CD8-positive, alpha-beta memory T cell (primary cell): Measurements from ENCODE around the gene PHF11. TPM values are rescaled to one million over a fixed set of nuclear protein-coding genes. Genes with fewer than 3 reads are reported as not detected.
"Not testable (repeated sequence)": the region's sequence is repeated elsewhere in the genome, so short reads cannot be mapped to it uniquely, and the experiment has no call there.

ENCODE experiments used
- CTCF ChIA-PET: fragments of 350-600 bp; sonication (Branson Sonifier 250); formaldehyde crosslinking; loops from one replicate; lab custom pipeline; 2021; ENCODE audit warnings: antibody characterized with exemption; lab: Charles Lee
- POLR2A ChIA-PET: fragments of 350-600 bp; sonication (Branson Sonifier 250); formaldehyde crosslinking; loops from one replicate; lab custom pipeline; 2021; ENCODE audit warnings: antibody characterized with exemption; lab: Charles Lee
- DNase-seq, 5 donors: peaks; one replicate each; pipeline versions ENCODE4 v3.0.0 to v3.0.0-alpha.2; 2020 to 2022; ENCODE audit warnings: mixed read lengths in 1 of 5
- H3K27ac ChIP-seq: one replicate; pipeline ENCODE4 v1.7.0; 2013; ENCODE audit warnings: low read depth, mild to moderate bottlenecking, low read length, moderate library complexity
- H3K27me3 ChIP-seq: 2 replicates; pipeline ENCODE4 v1.7.0; 2013; ENCODE audit warnings: low read length, mild to moderate bottlenecking; ENCODE audit not compliant: insufficient read depth, poor library complexity, severe bottlenecking
- H3K36me3 ChIP-seq: 2 replicates; pipeline ENCODE4 v1.7.0; 2013; ENCODE audit warnings: mild to moderate bottlenecking, low read length, moderate library complexity; ENCODE audit not compliant: insufficient read depth
- H3K4me1 ChIP-seq: 2 replicates; pipeline ENCODE4 v1.7.0; 2013; ENCODE audit warnings: mild to moderate bottlenecking, low read length, moderate library complexity; ENCODE audit not compliant: insufficient read depth
- H3K4me3 ChIP-seq: 2 replicates; pipeline ENCODE4 v1.7.0; 2013; ENCODE audit warnings: mild to moderate bottlenecking, low read length
- H3K9me3 ChIP-seq: 2 replicates; pipeline ENCODE4 v1.7.0; 2013; ENCODE audit warnings: mild to moderate bottlenecking, low read length
- H3K27ac Mint-ChIP-seq, 8 donors: one replicate each; pipeline ENCODE4 v1.8.0; 2020 to 2021; ENCODE audit warnings: mixed read lengths in 8 of 8, mild to moderate bottlenecking in 6 of 8, inconsistent platforms in 3 of 8, moderate library complexity in 3 of 8
- H3K27me3 Mint-ChIP-seq, 2 donors: one replicate each; pipeline ENCODE4 v1.8.0; 2020 to 2021; ENCODE audit warnings: mixed read lengths in 2 of 2, mild to moderate bottlenecking in 1 of 2, moderate library complexity in 1 of 2
- H3K36me3 Mint-ChIP-seq, 3 donors: one replicate each; pipeline ENCODE4 v1.8.0; 2020 to 2021; ENCODE audit warnings: mixed read lengths in 3 of 3, inconsistent platforms in 1 of 3, mild to moderate bottlenecking in 1 of 3
- H3K4me1 Mint-ChIP-seq, 3 donors: one replicate each; pipeline ENCODE4 v1.8.0; 2020 to 2021; ENCODE audit warnings: mixed read lengths in 3 of 3, inconsistent platforms in 1 of 3, mild to moderate bottlenecking in 1 of 3
- H3K4me3 Mint-ChIP-seq, 7 donors: one replicate each; pipeline ENCODE4 v1.8.0; 2020 to 2021; ENCODE audit warnings: mixed read lengths in 7 of 7, mild to moderate bottlenecking in 6 of 7, moderate library complexity in 4 of 7, inconsistent platforms in 2 of 7
- H3K9me3 Mint-ChIP-seq, 5 donors: one replicate each; pipeline ENCODE4 v1.8.0; 2020 to 2022; ENCODE audit warnings: mixed read lengths in 5 of 5, mild to moderate bottlenecking in 3 of 5, moderate library complexity in 2 of 5, inconsistent platforms in 1 of 5
- polyA plus RNA-seq: library from polyadenylated mRNA; unstranded; fragments of 300-500 nt; fragmentation: Illumina TruSeq; gene quantifications from one replicate; pipeline ENCODE4 v1.2.3, GENCODE V29; 2021
- total RNA-seq, 2 experiments: library from RNA; stranded (reverse); gene quantifications; one replicate each; pipeline ENCODE4 v1.2.3, GENCODE V29; 2021

PHF11 gene
- total and polyA plus RNA-seq, 3 experiments from 2014 or later, result 39.1 to 92.6 (median 43.5) TPM

DNA sequence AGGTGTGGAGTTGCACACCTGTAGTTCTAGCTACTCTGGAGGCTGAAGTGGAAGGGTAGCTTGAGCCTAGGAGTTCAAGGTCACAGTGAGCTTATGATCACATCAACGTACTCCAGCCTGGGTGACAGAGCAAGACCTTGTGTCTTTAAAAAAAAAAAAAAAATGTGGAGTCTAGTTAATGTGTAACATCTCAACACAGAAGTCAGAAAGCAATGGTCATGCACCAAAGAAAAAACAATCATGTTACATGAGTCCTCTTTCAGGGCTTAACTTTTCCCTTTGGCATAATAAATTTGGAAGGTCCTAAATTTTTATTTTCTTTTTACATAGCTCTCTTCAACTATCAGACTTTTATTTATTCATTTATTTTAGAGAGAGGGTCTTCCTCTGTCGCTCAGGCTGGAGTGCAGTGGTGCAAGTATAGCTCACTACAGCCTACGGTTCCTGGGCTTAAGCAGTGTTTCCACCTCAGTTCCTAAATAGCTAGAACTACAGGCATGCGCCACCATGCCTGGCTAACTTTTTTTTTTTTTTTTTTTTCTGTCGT, 29.4 kb upstream of the PHF11 start:
- POLR2A ChIA-PET, result interaction anchor here (0.6 kb wide), 1 partner anchor 327 kb away, joined by 9 read pairs; no protein-coding TSS in a partner anchor
- H3K27ac ChIP-seq, result no peak overlapping the region
- peak overlapping the region in 2 of 8 donors; percentile 50 to 58 for H3K27ac Mint-ChIP-seq
- H3K36me3 Mint-ChIP-seq, result peaks cover 32 to 84% (median 37%) of the 10 kb centered on the region in 3 donors
- peaks cover 0 to 11% (median 7%) of the 10 kb centered on the region in 5 donors for H3K9me3 Mint-ChIP-seq
- H3K4me1 Mint-ChIP-seq, result no peaks in the 10 kb centered on the region
- no peaks in the 10 kb centered on the region for H3K4me1 ChIP-seq
- H3K4me3 Mint-ChIP-seq, result no peak overlapping the region
- H3K27me3 ChIP-seq, result no peaks in the 10 kb centered on the region
- peaks cover 39% of the 10 kb centered on the region for H3K36me3 ChIP-seq
- H3K27me3 Mint-ChIP-seq, result no peaks in the 10 kb centered on the region
- H3K4me3 ChIP-seq, result no peak overlapping the region
- H3K9me3 ChIP-seq, result no peaks in the 10 kb centered on the region
- DNase-seq, result no peak
- CTCF ChIA-PET, result interaction anchor here (0.7 kb wide), 1 partner anchor 34 kb away, joined by 3 read pairs; no protein-coding TSS in a partner anchor

DNA sequence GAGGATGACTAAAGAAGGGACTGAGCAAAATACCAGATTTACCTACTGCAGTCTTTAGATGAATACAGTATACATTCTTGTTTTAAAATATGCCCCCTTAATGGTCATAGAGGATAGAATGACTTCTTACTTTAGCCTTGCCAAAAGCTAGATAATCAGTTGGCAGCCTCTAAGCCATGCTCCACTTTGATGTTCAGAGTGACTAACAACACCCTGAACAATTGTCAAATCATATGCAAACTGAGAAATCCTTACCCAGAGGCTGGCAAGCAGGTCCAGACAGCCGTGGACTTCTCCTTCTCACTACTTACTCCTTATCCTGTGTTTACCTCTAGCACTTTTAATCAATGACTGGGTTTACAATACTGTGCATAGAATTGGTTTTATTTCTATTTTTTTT, 23.6 kb upstream of the PHF11 start:
- Histone ChIP-seq H3K9me3 (no peaks in the 10 kb centered on the region), H3K4me1 (no peaks in the 10 kb centered on the region), H3K4me3 (no peak overlapping the region), H3K27ac (no peak overlapping the region), H3K27me3 (no peaks in the 10 kb centered on the region), H3K36me3 (peaks cover 32% of the 10 kb centered on the region)
- no peaks in the 10 kb centered on the region for H3K4me1 Mint-ChIP-seq
- POLR2A ChIA-PET, result no interaction called here
- H3K27me3 Mint-ChIP-seq, result no peaks in the 10 kb centered on the region
- CTCF ChIA-PET, result no interaction called here
- H3K27ac Mint-ChIP-seq, result peak overlapping the region in 1 of 8 donors; percentile 4
- no peak for DNase-seq
- no peaks in the 10 kb centered on the region for H3K9me3 Mint-ChIP-seq
- H3K36me3 Mint-ChIP-seq, result peaks cover 3 to 77% (median 15%) of the 10 kb centered on the region in 3 donors
- no peak overlapping the region for H3K4me3 Mint-ChIP-seq

DNA sequence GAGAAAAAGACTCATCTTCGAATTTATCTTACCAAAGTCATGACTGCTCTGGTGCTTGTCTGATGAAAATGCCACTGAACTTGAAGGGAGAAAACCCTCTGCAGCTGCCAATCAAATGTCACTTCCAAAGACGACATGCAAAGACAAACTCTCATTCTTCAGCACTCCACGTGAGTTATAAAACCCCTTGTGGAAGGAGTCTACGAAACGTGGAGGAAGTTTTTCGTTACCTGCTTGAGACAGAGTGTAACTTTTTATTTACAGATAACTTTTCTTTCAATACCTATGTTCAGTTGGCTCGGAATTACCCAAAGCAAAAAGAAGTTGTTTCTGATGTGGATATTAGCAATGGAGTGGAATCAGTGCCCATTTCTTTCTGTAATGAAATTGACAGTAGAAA, 19.2 kb upstream of the PHF11 start:
- CTCF ChIA-PET, result no interaction called here
- Histone ChIP-seq H3K36me3 (peaks cover 43% of the 10 kb centered on the region), H3K27me3 (no peaks in the 10 kb centered on the region), H3K4me1 (no peaks in the 10 kb centered on the region), H3K27ac (no peak overlapping the region), H3K9me3 (no peaks in the 10 kb centered on the region), H3K4me3 (no peak overlapping the region)
- no peak overlapping the region for H3K4me3 Mint-ChIP-seq
- H3K27me3 Mint-ChIP-seq, result no peaks in the 10 kb centered on the region
- no peaks in the 10 kb centered on the region for H3K9me3 Mint-ChIP-seq
- no peaks in the 10 kb centered on the region for H3K4me1 Mint-ChIP-seq
- H3K36me3 Mint-ChIP-seq, result peaks cover 0 to 83% (median 21%) of the 10 kb centered on the region in 3 donors
- DNase-seq, result no peak
- POLR2A ChIA-PET, result no interaction called here
- no peak overlapping the region for H3K27ac Mint-ChIP-seq

DNA sequence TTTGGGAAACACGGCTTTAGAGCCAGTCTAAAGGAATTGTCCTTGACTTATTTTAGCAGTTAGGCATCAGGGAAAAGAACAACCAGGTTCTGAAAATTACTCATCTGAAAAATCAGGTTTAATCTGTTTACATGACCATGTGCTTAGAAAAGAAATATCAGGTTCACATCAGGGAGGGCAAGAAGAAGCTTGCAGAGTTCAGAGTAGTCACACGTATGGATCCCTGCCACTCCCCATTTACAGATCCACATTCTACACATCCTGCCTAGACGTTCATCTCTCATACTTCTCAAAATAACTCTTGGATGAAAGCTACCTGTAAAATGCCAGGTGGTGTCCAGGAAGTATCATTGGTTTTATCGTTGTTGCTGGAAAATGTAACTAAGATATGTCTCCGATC, 14.0 kb upstream of the PHF11 start:
- ChIA-PET POLR2A (no interaction called here), CTCF (no interaction called here)
- Histone ChIP-seq H3K4me1 (no peaks in the 10 kb centered on the region), H3K27me3 (no peaks in the 10 kb centered on the region), H3K27ac (no peak overlapping the region), H3K36me3 (peaks cover 31% of the 10 kb centered on the region), H3K9me3 (no peaks in the 10 kb centered on the region), H3K4me3 (no peak overlapping the region)
- Mint-ChIP-seq H3K27me3 (no peaks in the 10 kb centered on the region), H3K36me3 (peaks cover 3 to 91% (median 33%) of the 10 kb centered on the region in 3 donors), H3K9me3 (no peaks in the 10 kb centered on the region), H3K4me3 (no peak overlapping the region), H3K4me1 (peaks cover 0 to 5% (median 0%) of the 10 kb centered on the region in 3 donors), H3K27ac (peak overlapping the region in 1 of 8 donors; percentile 61)
- DNase-seq, result no peak

DNA sequence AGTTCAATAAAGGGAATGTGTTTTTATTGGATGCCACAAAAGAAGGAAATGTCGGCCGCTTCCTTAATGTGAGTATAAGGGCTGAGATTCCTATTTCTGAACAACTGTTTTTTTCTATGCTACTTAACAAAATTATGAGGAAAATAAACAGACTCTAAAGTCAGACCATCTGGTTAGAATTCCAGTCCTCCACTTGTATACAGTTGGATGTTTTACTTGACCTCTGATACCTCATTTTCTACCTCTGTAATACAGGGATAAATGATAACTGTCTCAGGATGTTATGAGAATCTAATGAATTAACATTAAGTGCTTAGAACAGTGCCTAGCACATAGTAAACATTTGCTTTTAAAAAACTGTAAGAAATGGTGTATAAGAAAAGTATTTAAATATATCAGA, 7.2 kb upstream of the PHF11 start:
- H3K36me3 Mint-ChIP-seq, result peaks cover 9 to 64% (median 23%) of the 10 kb centered on the region in 3 donors
- Histone ChIP-seq H3K4me3 (no peak overlapping the region), H3K36me3 (peaks cover 12% of the 10 kb centered on the region), H3K27ac (no peak overlapping the region), H3K27me3 (no peaks in the 10 kb centered on the region), H3K9me3 (no peaks in the 10 kb centered on the region), H3K4me1 (no peaks in the 10 kb centered on the region)
- ChIA-PET CTCF (no interaction called here), POLR2A (no interaction called here)
- no peaks in the 10 kb centered on the region for H3K4me1 Mint-ChIP-seq
- H3K9me3 Mint-ChIP-seq, result no peaks in the 10 kb centered on the region
- H3K4me3 Mint-ChIP-seq, result no peak overlapping the region
- H3K27ac Mint-ChIP-seq, result no peak overlapping the region
- DNase-seq, result no peak
- H3K27me3 Mint-ChIP-seq, result no peaks in the 10 kb centered on the region

DNA sequence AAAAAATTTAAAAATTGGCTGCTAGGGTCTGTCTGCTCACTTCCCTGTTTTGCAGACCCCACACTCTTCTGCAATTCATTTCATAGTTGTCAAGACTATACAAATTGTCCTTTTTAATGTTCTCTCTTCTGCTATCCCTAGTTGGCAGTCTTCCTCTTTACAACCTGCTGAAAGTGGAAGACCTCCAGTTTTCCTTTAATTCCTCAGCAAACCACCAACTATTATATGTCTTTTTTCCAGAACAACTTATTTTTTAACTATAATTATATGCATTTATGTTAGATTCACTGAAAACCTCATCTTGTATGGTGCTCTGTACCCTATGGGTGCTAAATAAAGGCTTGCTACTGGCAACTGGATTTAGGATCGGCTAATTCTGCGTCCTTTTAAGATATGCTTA, 1.1 kb upstream of the PHF11 start:
- H3K27ac Mint-ChIP-seq, result peak overlapping the region; percentile 17 to 100 (median 96)
- DNase-seq, result no peak
- CTCF ChIA-PET, result no interaction called here
- Histone ChIP-seq H3K4me3 (no peak overlapping the region), H3K27me3 (no peaks in the 10 kb centered on the region), H3K4me1 (peaks cover 34% of the 10 kb centered on the region), H3K36me3 (no peaks in the 10 kb centered on the region), H3K27ac (peak overlapping the region; percentile 87), H3K9me3 (no peaks in the 10 kb centered on the region)
- peak overlapping the region; percentile 95 to 99 (median 98) for H3K4me3 Mint-ChIP-seq
- H3K27me3 Mint-ChIP-seq, result no peaks in the 10 kb centered on the region
- peaks cover 36 to 51% (median 40%) of the 10 kb centered on the region in 3 donors for H3K4me1 Mint-ChIP-seq
- no peaks in the 10 kb centered on the region for H3K9me3 Mint-ChIP-seq
- peaks cover 3 to 34% (median 8%) of the 10 kb centered on the region in 3 donors for H3K36me3 Mint-ChIP-seq
- POLR2A ChIA-PET, result interaction anchor here (0.7 to 0.9 kb wide), 2 partner anchors 26 to 50 kb away, joined by 3 to 4 read pairs; no protein-coding TSS in a partner anchor

DNA sequence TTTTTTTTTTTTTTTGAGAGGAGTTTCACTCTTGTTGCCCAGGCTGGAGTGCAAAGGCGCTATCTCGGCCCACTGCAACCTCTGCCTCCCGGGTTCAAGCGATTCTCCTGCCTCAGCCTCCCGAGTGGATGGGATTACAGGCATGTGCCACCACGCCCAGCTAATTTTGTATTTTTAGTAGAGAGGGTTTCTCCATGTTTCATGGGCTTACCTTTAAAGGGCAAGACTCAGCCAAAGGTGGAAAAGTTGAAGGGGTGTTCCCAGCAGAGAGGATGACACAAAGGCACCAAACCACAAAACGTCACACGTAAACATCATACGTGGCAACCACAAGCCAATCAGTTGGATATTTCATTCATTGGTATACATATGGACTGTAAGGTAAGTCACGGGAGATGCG, 1.1 kb downstream of the PHF11 start:
- DNase-seq, result peak; percentile 25 to 72 (median 65)
- H3K27ac ChIP-seq, result peak overlapping the region; percentile 84
- H3K27ac Mint-ChIP-seq, result peak overlapping the region; percentile 88 to 99 (median 95)
- peaks cover 3 to 36% (median 14%) of the 10 kb centered on the region in 3 donors for H3K36me3 Mint-ChIP-seq
- H3K27me3 ChIP-seq, H3K9me3 Mint-ChIP-seq, H3K9me3 ChIP-seq, H3K27me3 Mint-ChIP-seq, H3K36me3 ChIP-seq: not testable (repeated sequence)
- peaks cover 44 to 66% (median 51%) of the 10 kb centered on the region in 3 donors for H3K4me1 Mint-ChIP-seq
- peak overlapping the region; percentile 86 to 97 (median 89) for H3K4me3 Mint-ChIP-seq
- ChIA-PET POLR2A (interaction anchor here (0.7 to 2.2 kb wide), 5 partner anchors 9 to 88 kb away, joined by 3 to 67 read pairs (median 3); partner anchors contain the start of genes CAB39L and SETDB2), CTCF (interaction anchor here (2.0 kb wide), 1 partner anchor 52 kb away, joined by 14 read pairs; the partner anchor contains the start of genes CAB39L and SETDB2)
- H3K4me3 ChIP-seq, result peak overlapping the region; percentile 71
- peaks cover 44% of the 10 kb centered on the region for H3K4me1 ChIP-seq

DNA sequence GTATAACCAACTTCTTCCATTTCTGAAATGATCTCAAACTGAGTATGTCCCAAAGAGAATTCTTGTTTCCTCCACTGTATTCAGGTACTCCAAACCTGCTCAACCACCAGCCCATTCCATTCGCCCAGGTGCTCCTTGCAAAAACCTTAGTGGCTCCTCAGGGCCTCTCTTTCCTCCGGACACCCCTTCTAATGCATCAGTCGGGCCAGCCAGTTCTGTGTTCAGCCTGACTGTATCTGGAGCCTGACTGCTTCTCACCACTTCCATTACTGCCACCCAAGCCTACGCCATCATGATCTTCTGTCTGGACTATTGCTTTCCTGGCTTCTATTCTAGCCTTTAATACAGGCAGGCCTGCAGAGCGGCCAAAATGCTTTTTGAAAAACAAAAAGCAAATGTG, 1.5 kb downstream of the PHF11 start:
- ChIA-PET POLR2A (interaction anchor here (0.7 to 2.2 kb wide), 2 partner anchors 53 to 87 kb away, joined by 6 to 67 read pairs; partner anchors contain the start of genes CAB39L and SETDB2), CTCF (no interaction called here)
- no peaks in the 10 kb centered on the region for H3K27me3 Mint-ChIP-seq
- peak overlapping the region; percentile 88 to 99 (median 95) for H3K27ac Mint-ChIP-seq
- Histone ChIP-seq H3K9me3 (no peaks in the 10 kb centered on the region), H3K27me3 (no peaks in the 10 kb centered on the region), H3K36me3 (peaks cover 5% of the 10 kb centered on the region), H3K4me1 (peaks cover 44% of the 10 kb centered on the region), H3K4me3 (no peak overlapping the region), H3K27ac (peak overlapping the region; percentile 84)
- H3K9me3 Mint-ChIP-seq, result no peaks in the 10 kb centered on the region
- DNase-seq, result no peak
- H3K4me3 Mint-ChIP-seq, result peak overlapping the region; percentile 86 to 97 (median 89)
- peaks cover 44 to 66% (median 51%) of the 10 kb centered on the region in 3 donors for H3K4me1 Mint-ChIP-seq
- H3K36me3 Mint-ChIP-seq, result peaks cover 3 to 34% (median 12%) of the 10 kb centered on the region in 3 donors
